Prostate gland (tissue), 2 donors: ENCODE measurements around the gene TEKT4. TPM values are rescaled to one million over a fixed set of nuclear protein-coding genes. Genes with fewer than 3 reads are reported as not detected.
"Not testable (repeated sequence)": the region's sequence is repeated elsewhere in the genome, so short reads cannot be mapped to it uniquely, and the experiment has no call there.

ENCODE experiments used
- DNase-seq: peaks from one replicate; pipeline ENCODE4 v3.0.0-alpha.2; 2019; ENCODE audit warnings: low spot score
- H3K27ac ChIP-seq, 2 donors: fragments of 200-600 bp; sonication (generic); 2 replicates each; pipeline ENCODE4 v1.5.1; 2017 to 2019
- H3K27me3 ChIP-seq: fragments of 200-600 bp; sonication (generic); replicated peaks from 2 replicates; pipeline ENCODE4 v1.5.1; 2019; ENCODE audit not compliant: insufficient read depth
- H3K36me3 ChIP-seq, 2 donors: fragments of 200-600 bp; sonication (generic); 1 replicate in 1 of 2; 2 replicates in 1 of 2; pipeline versions ENCODE4 v1.5.1 to v1.8.1; 2017 to 2019
- H3K4me1 ChIP-seq: fragments of 200-600 bp; sonication (generic); replicated peaks from 2 replicates; pipeline ENCODE4 v1.5.1; 2019
- H3K4me3 ChIP-seq, 2 donors: fragments of 200-600 bp; sonication (generic); 2 replicates each; pipeline ENCODE4 v1.5.1; 2017 to 2019
- H3K9me3 ChIP-seq: fragments of 200-600 bp; sonication (generic); 2 replicates; pipeline ENCODE4 v1.5.1; 2017
- POLR2A ChIP-seq: fragments of 450-650 bp; IDR thresholded peaks from one replicate; pipeline ENCODE4 v1.6.1; 2016; ENCODE audit warnings: antibody characterized with exemption, mild to moderate bottlenecking
- POLR2AphosphoS5 ChIP-seq: sonication (generic); formaldehyde crosslinking; IDR thresholded peaks from one replicate; pipeline ENCODE4 v1.6.1; 2017; ENCODE audit warnings: antibody characterized with exemption
- WGBS: methylation state at CpG from one replicate; pipeline ENCODE4 v1.1.5; 2018; 5-methylcytosine and 5-hydroxymethylcytosine counted together
- intact Hi-C: fragments of 100-400 bp; cut with DNase I; formaldehyde crosslinking; loops from one replicate; pipeline ENCODE4 v1.14.2; 2022
- total RNA-seq, 2 donors: library from RNA; depleted of rRNA; stranded (reverse); fragments of >200 nt; gene quantifications; one replicate each; pipeline ENCODE4 v1.1.0, GENCODE V29; 2016
- TF ChIP-seq, protein P1 (sequence below), 4 experiments: fragments of 200-600 bp in 2 of 4; fragments of 450-650 bp in 2 of 4; sonication (generic) in 2 of 4; IDR thresholded peaks; 1 replicate in 3 of 4; 2 replicates in 1 of 4; pipeline ENCODE4 v1.5.1; 2016 to 2019; ENCODE audit warnings: antibody characterized with exemption in 4 of 4, mild to moderate bottlenecking in 2 of 4, moderate library complexity in 2 of 4

Gene TEKT4, protein sequence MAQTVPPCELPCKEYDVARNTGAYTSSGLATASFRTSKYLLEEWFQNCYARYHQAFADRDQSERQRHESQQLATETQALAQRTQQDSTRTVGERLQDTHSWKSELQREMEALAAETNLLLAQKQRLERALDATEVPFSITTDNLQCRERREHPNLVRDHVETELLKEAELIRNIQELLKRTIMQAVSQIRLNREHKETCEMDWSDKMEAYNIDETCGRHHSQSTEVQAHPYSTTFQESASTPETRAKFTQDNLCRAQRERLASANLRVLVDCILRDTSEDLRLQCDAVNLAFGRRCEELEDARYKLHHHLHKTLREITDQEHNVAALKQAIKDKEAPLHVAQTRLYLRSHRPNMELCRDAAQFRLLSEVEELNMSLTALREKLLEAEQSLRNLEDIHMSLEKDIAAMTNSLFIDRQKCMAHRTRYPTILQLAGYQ
- 1 to 10 TPM in 1 of 2 donors, under 1 TPM in 1; 0.09 to 1.6 TPM for total RNA-seq

DNA sequence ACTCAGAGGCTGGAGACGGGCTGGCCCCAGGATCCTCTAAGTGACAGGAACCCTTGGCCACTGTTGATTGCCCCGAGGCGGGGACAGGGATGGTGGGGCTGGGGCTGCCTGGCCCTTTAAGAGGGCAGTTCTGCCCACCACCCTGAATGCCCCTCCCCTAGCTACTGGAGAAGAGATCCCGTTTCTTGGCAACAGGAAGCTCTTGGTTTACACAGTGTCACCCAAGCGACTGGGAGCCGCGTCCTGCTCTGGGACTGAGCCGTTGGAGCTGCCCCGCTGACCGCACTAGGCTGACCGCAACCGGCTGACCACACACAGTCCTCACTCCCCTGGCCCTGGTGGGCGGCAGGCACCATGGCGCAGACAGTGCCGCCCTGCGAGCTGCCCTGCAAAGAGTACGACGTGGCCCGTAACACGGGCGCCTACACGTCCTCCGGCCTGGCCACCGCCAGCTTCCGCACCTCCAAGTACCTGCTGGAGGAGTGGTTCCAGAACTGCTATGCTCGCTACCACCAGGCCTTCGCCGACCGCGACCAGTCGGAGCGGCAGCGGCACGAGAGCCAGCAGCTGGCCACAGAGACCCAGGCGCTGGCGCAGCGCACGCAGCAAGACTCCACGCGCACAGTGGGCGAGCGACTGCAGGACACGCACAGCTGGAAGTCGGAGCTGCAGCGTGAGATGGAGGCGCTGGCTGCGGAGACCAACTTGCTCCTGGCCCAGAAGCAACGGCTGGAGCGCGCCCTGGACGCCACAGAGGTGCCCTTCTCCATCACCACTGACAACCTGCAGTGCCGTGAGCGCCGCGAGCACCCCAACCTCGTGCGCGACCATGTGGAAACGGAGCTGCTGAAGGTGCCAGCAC lies at the start of gene TEKT4:
Gene TEKT4, plus strand, starts transcription at position 205 of the 862 bp plus-strand sequence. Its CDS starts 150 bp downstream, at position 355.
- intact Hi-C loops: no loop called here
- no peaks in the 10 kb centered on the region for H3K27me3 ChIP-seq
- WGBS: 23% methylated on average over 45 of the region's 59 CpGs
- H3K4me1 ChIP-seq: no peaks in the 10 kb centered on the region
- TF ChIP-seq POLR2AphosphoS5 (no peak), POLR2A (no peak)
- TF ChIP-seq, protein P1, sequence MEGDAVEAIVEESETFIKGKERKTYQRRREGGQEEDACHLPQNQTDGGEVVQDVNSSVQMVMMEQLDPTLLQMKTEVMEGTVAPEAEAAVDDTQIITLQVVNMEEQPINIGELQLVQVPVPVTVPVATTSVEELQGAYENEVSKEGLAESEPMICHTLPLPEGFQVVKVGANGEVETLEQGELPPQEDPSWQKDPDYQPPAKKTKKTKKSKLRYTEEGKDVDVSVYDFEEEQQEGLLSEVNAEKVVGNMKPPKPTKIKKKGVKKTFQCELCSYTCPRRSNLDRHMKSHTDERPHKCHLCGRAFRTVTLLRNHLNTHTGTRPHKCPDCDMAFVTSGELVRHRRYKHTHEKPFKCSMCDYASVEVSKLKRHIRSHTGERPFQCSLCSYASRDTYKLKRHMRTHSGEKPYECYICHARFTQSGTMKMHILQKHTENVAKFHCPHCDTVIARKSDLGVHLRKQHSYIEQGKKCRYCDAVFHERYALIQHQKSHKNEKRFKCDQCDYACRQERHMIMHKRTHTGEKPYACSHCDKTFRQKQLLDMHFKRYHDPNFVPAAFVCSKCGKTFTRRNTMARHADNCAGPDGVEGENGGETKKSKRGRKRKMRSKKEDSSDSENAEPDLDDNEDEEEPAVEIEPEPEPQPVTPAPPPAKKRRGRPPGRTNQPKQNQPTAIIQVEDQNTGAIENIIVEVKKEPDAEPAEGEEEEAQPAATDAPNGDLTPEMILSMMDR (IDR thresholded peaks at IDR 0.05): no peak
- no peaks in the 10 kb centered on the region for H3K9me3 ChIP-seq
- no peak within 1 kb of the TSS for H3K27ac ChIP-seq
- peak within 1 kb of the TSS in 1 of 2 donors; percentile 25 for H3K4me3 ChIP-seq
- H3K36me3 ChIP-seq: no peaks in the 10 kb centered on the region
- DNase-seq: no peak

DNA sequence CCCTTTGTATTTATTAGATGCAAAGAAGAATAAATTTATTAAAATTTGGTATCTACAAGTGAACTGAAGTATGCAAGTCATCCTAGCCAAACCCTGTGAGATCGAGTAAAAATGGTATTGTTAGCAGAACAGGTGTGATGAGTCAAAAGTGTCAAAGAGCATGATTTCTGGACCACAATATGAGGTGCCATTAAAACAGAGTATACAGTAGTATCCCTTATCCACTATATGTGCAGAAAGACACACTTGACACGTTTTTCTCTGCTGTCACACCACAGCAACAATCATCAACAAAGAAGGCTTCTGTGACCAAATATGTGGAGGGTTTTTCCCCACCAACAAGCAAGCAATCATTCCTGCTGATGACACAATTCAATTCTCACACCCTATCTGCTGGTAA lies 32.0 kb upstream of the TEKT4 start:
- WGBS: 46% methylated on average over 2 of the region's 2 CpGs
- H3K4me1 ChIP-seq, H3K27ac ChIP-seq, H3K36me3 ChIP-seq, H3K27me3 ChIP-seq, H3K4me3 ChIP-seq, intact Hi-C loops, H3K9me3 ChIP-seq, DNase-seq: not testable (repeated sequence)

DNA sequence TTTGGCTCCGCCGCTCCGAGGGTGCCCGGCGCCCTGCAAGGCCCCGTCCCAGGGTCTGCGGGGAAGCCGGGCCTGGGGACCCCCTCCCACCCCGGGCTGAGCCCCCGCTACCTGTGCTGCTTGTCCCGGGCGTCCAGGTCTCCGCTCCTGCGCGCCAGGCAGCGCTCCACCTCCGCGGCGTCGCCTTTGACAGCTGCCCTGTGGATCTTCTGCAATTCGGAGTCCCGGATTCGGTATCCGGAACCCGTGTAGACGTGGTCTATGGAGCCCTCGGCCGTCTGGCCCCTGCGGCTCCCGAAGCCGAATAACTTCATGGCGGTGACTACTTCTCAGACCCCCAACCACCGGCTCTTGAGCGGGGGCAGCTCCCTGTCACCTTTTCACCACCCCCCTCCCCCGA lies 14.4 kb upstream of the TEKT4 start:
- H3K4me1 ChIP-seq, DNase-seq, H3K27me3 ChIP-seq, H3K36me3 ChIP-seq, H3K9me3 ChIP-seq, intact Hi-C loops, H3K27ac ChIP-seq: not testable (repeated sequence)
- H3K4me3 ChIP-seq: peak overlapping the region; percentile 29 to 33
- WGBS: 3% methylated on average over 35 of the region's 35 CpGs

DNA sequence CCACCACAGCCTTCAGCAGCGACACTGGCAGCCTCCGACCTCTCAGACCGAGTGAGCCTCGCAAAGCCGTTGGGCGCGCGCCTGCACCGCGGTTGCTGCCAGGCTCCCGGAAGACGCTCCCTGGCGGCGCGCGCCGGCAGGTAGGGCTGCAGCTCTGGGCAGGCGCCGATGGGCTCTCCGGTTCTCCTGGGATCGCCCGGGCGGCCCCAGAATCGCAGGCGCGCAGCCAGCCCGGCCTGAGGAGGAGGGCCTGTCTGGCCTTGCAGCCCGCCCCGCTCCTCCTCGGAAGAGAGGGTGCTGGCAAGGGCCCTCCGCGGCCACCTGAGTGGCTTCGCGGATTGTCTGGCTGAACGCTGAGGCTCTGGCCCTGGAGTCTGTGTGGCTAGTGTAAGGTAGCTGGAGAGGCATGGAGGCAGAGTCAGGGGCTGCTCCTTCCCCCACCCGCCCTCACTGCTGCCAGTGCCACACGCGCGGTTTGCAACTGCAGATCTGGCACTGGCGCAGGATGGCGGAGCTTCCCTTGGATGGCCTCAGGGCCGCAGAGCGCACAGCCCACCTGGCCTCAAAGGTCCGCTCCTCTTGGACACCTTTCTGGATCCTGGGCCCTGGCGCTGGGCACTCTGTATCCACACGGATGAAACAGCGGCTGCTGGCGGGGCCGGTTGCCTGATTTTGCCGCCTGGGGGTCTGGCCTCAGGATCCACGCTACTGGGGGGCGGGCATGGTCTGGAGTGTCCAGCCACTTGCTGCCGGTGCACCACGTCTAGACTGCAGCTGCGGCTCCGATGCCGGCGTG lies 13.7 kb upstream of the TEKT4 start:
- WGBS: 5% methylated on average over 34 of the region's 58 CpGs

DNA sequence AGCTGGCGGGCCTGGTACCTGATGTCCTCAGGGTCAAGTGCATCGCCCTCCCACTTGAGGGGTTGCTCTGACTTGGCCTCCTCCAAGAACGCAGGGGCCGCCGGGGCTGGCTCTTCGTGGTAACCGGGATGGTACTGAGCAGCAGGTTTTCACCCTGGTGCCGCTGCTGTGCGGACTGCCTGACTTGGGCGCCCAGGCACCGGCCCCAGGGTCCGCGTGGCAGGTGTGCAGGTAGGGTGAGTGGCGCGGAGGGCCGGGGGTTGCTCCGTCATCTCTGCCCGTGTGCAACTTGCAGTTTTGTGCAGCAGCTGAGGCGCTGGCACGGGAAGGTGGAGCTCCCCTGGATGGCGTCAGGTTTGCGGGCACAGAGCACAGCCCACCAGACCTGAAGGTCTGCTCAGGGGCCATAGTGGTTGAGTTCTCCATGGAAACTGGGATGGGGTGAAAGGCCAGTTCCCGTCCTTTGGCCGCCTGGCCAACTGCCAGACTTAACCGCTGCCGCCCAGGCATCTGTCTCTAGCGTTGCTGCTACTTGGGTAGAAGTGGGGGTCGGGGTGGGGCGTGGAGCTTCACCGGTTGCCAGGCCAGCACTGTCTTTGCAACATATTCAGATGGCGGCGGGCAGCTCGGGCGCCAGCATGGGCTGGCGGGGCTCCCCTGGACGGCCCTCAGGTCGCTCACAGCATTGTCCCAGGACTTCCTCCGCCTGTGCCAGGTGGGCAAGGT lies 12.9 kb upstream of the TEKT4 start:
- H3K9me3 ChIP-seq, H3K36me3 ChIP-seq, DNase-seq, H3K4me3 ChIP-seq, H3K27me3 ChIP-seq, H3K4me1 ChIP-seq, H3K27ac ChIP-seq, intact Hi-C loops: not testable (repeated sequence)
- WGBS: 49% methylated on average over 34 of the region's 38 CpGs

More for the DNA sequence above, 13.7 kb upstream of the TEKT4 start:
- DNase-seq: peak; percentile 57
- H3K27me3 ChIP-seq, H3K9me3 ChIP-seq, H3K4me1 ChIP-seq, intact Hi-C loops, H3K36me3 ChIP-seq, H3K27ac ChIP-seq: not testable (repeated sequence)
- peak overlapping the region; percentile 29 to 33 for H3K4me3 ChIP-seq

DNA sequence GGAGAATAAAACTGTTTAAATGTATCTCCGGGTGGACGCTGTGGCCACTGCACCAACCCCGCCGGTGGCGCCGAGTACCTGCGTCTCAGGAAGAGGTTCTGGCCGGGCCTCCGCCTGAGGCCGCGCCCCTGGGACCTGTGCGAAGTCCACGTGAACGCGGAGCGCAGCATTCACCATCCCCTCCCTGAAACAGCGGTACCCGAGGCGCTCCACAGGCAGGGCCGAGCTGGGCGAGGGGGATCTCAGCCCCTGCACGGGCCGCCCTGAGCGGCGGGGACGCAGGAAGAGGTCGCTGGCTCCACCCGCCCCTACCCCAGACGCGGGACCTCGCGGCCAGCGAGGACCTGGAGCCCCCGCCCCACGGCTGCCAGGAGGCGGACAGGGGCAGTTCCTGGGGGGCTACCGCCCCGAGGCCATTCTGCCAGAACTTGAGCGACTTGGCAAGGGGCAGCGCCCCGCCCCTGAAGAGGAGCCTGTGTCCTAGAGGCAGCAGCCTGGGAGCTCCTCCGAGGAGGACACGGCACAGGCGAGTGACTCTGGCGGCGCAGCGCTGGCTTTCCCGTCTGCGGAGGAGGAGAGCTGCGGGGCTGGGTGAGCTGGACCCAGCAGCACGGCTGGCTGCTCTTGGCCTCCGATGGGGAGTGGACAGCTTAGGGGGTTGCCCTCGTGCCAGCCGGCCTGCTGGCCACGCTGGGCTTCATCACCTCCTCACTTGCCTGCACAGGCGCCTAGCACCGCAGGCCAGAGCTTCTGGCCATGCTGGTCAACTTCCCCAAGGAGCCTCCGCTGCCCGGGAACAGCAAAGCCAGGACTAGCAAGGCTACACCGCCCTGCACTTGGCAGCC lies 9.7 kb upstream of the TEKT4 start:
- intact Hi-C loops: no loop called here
- Histone ChIP-seq H3K9me3 (no peaks in the 10 kb centered on the region), H3K4me3 (peak overlapping the region; percentile 1 to 26), H3K27ac (no peak overlapping the region), H3K4me1 (no peaks in the 10 kb centered on the region), H3K27me3 (no peaks in the 10 kb centered on the region), H3K36me3 (no peaks in the 10 kb centered on the region)
- WGBS: 9% methylated on average over 48 of the region's 60 CpGs
- no peak for DNase-seq
- TF ChIP-seq POLR2AphosphoS5 (no peak), POLR2A (no peak)
- TF ChIP-seq, protein P1 (IDR thresholded peaks at IDR 0.05): no peak

DNA sequence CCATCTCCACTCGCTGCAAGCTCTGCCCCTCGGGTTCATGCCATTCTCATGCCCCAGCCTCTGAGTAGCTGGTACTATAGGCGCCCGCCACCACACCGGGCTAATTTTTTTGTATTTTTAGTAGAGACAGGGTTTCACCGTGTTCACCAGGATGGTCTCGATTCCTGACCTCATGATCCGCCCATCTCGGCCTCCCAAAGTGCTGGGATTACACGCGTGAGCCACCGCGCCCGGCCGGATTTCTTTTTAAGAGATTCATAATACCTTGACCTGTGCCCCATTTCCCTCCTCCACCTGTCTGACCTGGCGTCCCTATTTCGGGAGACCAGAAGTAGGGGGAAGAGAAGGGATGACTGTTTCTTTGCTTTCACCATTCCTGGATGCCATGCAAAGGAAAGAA lies 8.3 kb upstream of the TEKT4 start:
- WGBS: 84% methylated on average over 17 of the region's 17 CpGs
- H3K9me3 ChIP-seq, H3K4me3 ChIP-seq, H3K27me3 ChIP-seq, DNase-seq, intact Hi-C loops, H3K27ac ChIP-seq, H3K36me3 ChIP-seq, H3K4me1 ChIP-seq: not testable (repeated sequence)
